ENCODE measurements around the gene PSME2. TPM values are rescaled to one million over a fixed set of nuclear protein-coding genes. Genes with fewer than 3 reads are reported as not detected.
A peak's percentile ranks its signal among the peaks of the same experiment; 100 is the strongest.

Gene PSME2
- total and polyA plus RNA-seq, 2 donors (not counting 3 experiments of a cell fraction or from before 2014, with no cell fraction given) = 66.5 to 126 TPM

- peak; percentile 7 for DNase-seq (ENCODE audit: low read depth, low spot score)
- H4K20me1 ChIP-seq (replicated peaks; ENCODE audit: control insufficient read depth, extremely low read depth, insufficient read depth, low read length) = no peaks in the 10 kb centered on the region
- H3K27me3 ChIP-seq (ENCODE audit: control insufficient read depth in 2 of 2, insufficient read depth in 2 of 2, low read length in 2 of 2) = no peaks in the 10 kb centered on the region
- no peaks in the 10 kb centered on the region for H3K9me1 ChIP-seq (replicated peaks; ENCODE audit: control insufficient read depth, extremely low read depth, insufficient read depth, low read length)
- peak; percentile 37 for FAIRE-seq
- TF ChIP-seq JUN (IDR thresholded peaks at IDR 0.05; ENCODE audit: borderline replicate concordance, insufficient read depth, insufficient read length, low read depth) (no peak), POLR2AphosphoS5 (IDR thresholded peaks at IDR 0.05; ENCODE audit: insufficient read depth, low read depth, low read length) (no peak), MYC (IDR thresholded peaks at IDR 0.05; ENCODE audit: low read depth, low read length) (no peak), EZH2 (IDR thresholded peaks at IDR 0.05; ENCODE audit: borderline replicate concordance, low read depth, low read length, severe bottlenecking) (no peak), POLR2A (IDR thresholded peaks at IDR 0.05; ENCODE audit: low read depth, low read length) (no peak), GATA2 (IDR thresholded peaks at IDR 0.05; ENCODE audit: insufficient read depth, insufficient read length, low read depth, low read length) (no peak), FOS (IDR thresholded peaks at IDR 0.05; ENCODE audit: borderline replicate concordance, insufficient read depth, low read length) (no peak), MAX (IDR thresholded peaks at IDR 0.05; ENCODE audit: insufficient read depth, insufficient read length) (no peak)
- TF ChIP-seq, protein P1, sequence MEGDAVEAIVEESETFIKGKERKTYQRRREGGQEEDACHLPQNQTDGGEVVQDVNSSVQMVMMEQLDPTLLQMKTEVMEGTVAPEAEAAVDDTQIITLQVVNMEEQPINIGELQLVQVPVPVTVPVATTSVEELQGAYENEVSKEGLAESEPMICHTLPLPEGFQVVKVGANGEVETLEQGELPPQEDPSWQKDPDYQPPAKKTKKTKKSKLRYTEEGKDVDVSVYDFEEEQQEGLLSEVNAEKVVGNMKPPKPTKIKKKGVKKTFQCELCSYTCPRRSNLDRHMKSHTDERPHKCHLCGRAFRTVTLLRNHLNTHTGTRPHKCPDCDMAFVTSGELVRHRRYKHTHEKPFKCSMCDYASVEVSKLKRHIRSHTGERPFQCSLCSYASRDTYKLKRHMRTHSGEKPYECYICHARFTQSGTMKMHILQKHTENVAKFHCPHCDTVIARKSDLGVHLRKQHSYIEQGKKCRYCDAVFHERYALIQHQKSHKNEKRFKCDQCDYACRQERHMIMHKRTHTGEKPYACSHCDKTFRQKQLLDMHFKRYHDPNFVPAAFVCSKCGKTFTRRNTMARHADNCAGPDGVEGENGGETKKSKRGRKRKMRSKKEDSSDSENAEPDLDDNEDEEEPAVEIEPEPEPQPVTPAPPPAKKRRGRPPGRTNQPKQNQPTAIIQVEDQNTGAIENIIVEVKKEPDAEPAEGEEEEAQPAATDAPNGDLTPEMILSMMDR (IDR thresholded peaks at IDR 0.05; ENCODE audit: extremely low read depth in 1 of 2, insufficient read depth in 1 of 2, low read depth in 1 of 2, low read length in 2 of 2) = no peak
- H3K36me3 ChIP-seq (ENCODE audit: control insufficient read depth in 2 of 2, extremely low read depth in 1 of 2, insufficient read depth in 2 of 2, low read length in 2 of 2) = peaks cover 0 to 15% of the 10 kb centered on the region in 2 experiments
- H3K4me3 ChIP-seq (replicated peaks in 1 of 3; ENCODE audit: insufficient read depth in 1 of 3, low read depth in 1 of 3, low read length in 3 of 3) = peak overlapping the region; percentile 59 to 86 (median 79)
- dilution Hi-C loops (cut with MboI; ENCODE audit: extremely low pct_ligation_motif_present, low sequenced_read_pairs) (no loop called here), intact Hi-C loops (cut with micrococcal nuclease) (loop anchor here (1.0 to 5.0 kb wide), 5 partner anchors 32 to 286 kb away; partner anchors contain the start of genes DCAF11, DHRS1, IPO4 and NFATC4)
- H3K4me1 ChIP-seq (ENCODE audit: control insufficient read depth, extremely low read depth, insufficient read depth, low read length) = peaks cover 19% of the 10 kb centered on the region
- H3K27ac ChIP-seq (ENCODE audit: insufficient read depth, low read depth, low read length) = peak overlapping the region; percentile 52
- peak overlapping the region; percentile 72 for H3K9ac ChIP-seq (replicated peaks; ENCODE audit: extremely low read depth, insufficient read depth, low read length)
- no peaks in the 10 kb centered on the region for H3K9me3 ChIP-seq (replicated peaks; ENCODE audit: control insufficient read depth, insufficient read depth, low read length)
- peaks cover 27% of the 10 kb centered on the region for H3K79me2 ChIP-seq (ENCODE audit: control insufficient read depth, insufficient read depth, low read length)
- H2AFZ ChIP-seq (ENCODE audit: low read depth, low read length) = peak overlapping the region; percentile 91
- POLR2A ChIA-PET = interaction anchor here (0.5 to 2.0 kb wide), 8 partner anchors 9 to 246 kb away, joined by 3 to 13 read pairs (median 5); partner anchors contain the start of genes CHMP4A, DCAF11, IRF9 and NRL
- CTCF ChIA-PET = interaction anchor here (0.9 to 7.8 kb wide), 9 partner anchors 9 to 162 kb away, joined by 3 to 63 read pairs (median 4); partner anchors contain the start of genes CIDEB, IRF9, PSME1 and TINF2
- BruUV-seq (replicated peaks) = TSS peak; percentile 55
- H3K4me2 ChIP-seq (ENCODE audit: insufficient read depth, low read length) = peak overlapping the region; percentile 95
These were observed 539 bp downstream of the PSME2 start for GRCh38 chr14:24145690-24146452.
